Measurements from ENCODE around the gene CCDC183. TPM values are rescaled to one million over a fixed set of nuclear protein-coding genes. Genes with fewer than 3 reads are reported as not detected.

CCDC183 gene
- total RNA-seq, 1 experiment from 2014 or later, result 1.1 TPM

DNA sequence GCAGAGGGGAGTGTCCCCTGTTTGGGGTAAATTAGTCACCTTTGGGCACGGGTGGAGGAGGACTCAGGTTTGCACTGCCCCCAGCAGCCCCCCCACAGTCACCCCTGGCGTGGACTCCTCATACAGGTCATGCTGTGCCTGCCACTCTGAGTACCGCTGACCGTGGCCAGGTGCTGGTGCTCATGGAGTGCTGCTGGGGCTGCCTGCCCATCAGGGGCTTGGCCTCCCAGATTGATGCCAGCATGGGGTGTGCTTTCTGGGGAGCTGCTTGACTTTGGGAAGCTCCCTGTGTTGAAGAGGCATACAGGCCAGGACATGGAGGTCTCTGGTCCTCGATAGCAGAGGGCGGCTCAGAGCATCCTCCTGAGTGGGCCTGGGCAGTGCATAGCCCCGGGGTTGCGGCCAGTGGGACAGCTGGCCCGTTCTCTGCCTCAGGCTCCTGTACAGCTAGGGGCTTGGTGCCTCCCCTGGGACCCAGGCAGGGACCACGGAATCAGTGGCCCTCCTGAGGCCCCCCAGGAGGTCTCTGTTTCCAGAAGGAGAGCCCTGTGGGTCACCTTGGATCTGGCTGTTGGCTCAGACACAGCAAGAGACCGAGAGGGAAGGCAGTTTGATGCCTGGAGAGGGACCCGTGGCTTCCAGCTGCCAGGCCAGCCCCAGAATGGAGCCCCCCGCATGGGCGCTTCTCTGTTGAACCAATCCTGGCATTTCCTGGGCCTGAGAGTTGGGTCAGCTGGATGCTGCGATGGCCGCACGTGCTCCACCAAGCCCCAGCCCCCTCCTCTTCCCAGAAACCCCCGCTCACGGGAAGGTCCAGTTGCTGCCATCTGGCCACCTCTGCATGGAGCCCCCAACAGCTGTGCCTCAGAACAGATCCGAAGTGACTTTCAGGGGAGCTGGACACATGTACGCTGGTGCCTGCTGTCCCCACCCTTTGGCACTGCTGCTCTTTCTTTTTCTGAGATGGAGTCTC, 40.1 kb downstream of the CCDC183 start:
- Mint-ChIP-seq H3K27ac (no peak overlapping the region), H3K9me3 (no peaks in the 10 kb centered on the region), H3K4me3 (no peak overlapping the region), H3K4me1 (peaks cover 10 to 14% of the 10 kb centered on the region in 2 experiments), H3K27me3 (ENCODE audit: low read depth) (peaks cover 5% of the 10 kb centered on the region; the same call in 1 of the 2 replicates), H3K36me3 (ENCODE audit: insufficient read depth in 1 of 3, low read depth in 3 of 3) (peaks cover 6 to 37% (median 34%) of the 10 kb centered on the region in 3 experiments)
- Histone ChIP-seq H3K18ac (ENCODE audit: insufficient read length, low read depth, low read length) (no peak overlapping the region), H2BK20ac (ENCODE audit: low read depth, low read length, poor library complexity, severe bottlenecking) (no peak overlapping the region), H3K79me2 (ENCODE audit: insufficient read depth, low read length) (no peaks in the 10 kb centered on the region), H3K4me2 (ENCODE audit: insufficient read depth, insufficient read length, low read length) (no peak overlapping the region), H4K91ac (ENCODE audit: insufficient read length, low read depth, low read length) (no peak overlapping the region), H3K9me3 (ENCODE audit: control insufficient read depth, low read depth, low read length) (no peaks in the 10 kb centered on the region), H3K9ac (ENCODE audit: extremely low read depth, insufficient read length, low read length) (no peak overlapping the region), H2AFZ (ENCODE audit: low read length) (no peak overlapping the region), H2BK5ac (ENCODE audit: insufficient read length, low read length) (no peak overlapping the region), H3K23ac (ENCODE audit: insufficient read length, low read depth, low read length) (no peak overlapping the region), H3K4me1 (ENCODE audit: insufficient read depth, low read length) (peaks cover 2% of the 10 kb centered on the region; the same call in 1 of the 2 replicates), H4K5ac (ENCODE audit: insufficient read length, low read depth, low read length) (no peak overlapping the region), H3K23me2 (ENCODE audit: insufficient read length, low read depth, low read length, poor library complexity, severe bottlenecking) (no peaks in the 10 kb centered on the region), H3K56ac (ENCODE audit: insufficient read length, low read depth, low read length) (no peak overlapping the region), H3K79me1 (ENCODE audit: insufficient read depth, low read depth, low read length, poor library complexity, severe bottlenecking) (no peaks in the 10 kb centered on the region), H2BK12ac (ENCODE audit: insufficient read length, low read depth, low read length) (no peak overlapping the region), H4K20me1 (ENCODE audit: control insufficient read depth, insufficient read depth, insufficient read length) (no peaks in the 10 kb centered on the region), H3K4ac (ENCODE audit: low read depth, low read length) (no peak overlapping the region), H3K27ac (ENCODE audit: insufficient read length, low read depth, low read length) (no peak overlapping the region), H2BK120ac (ENCODE audit: low read depth, low read length, poor library complexity, severe bottlenecking) (no peak overlapping the region), H4K8ac (replicated peaks; ENCODE audit: insufficient read length, low read depth, low read length) (no peak overlapping the region), H2BK15ac (ENCODE audit: low read depth, low read length) (no peak overlapping the region), H2AK5ac (ENCODE audit: insufficient read length, low read length) (no peak overlapping the region), H3K27me3 (ENCODE audit: insufficient read depth, low read length) (no peaks in the 10 kb centered on the region), H3T11ph (ENCODE audit: low read length) (no peak overlapping the region), H3K14ac (ENCODE audit: insufficient read depth, low read length) (no peak overlapping the region; the same call in 1 of the 2 replicates)
- WGBS (ENCODE audit: extremely low coverage, insufficient read length, low lambda C conversion rate), result no CpG with 5 or more reads among the region's 21 CpGs
- no peak for DNase-seq
- TF ChIP-seq CTCF (conservative IDR thresholded peaks at IDR 0.05), result no peak
